ENCODE results near the gene HNF4A. TPM values are rescaled to one million over a fixed set of nuclear protein-coding genes. Genes with fewer than 3 reads are reported as not detected.

HNF4A gene
- total RNA-seq, 1 donor from 2014 or later = not detected

GRCh38 chr20:44356353-44356723 is 839 bp downstream of the HNF4A start:
- H3K4me3 Mint-ChIP-seq = no peak overlapping the region
- H3K36me3 Mint-ChIP-seq (ENCODE audit: low read depth) = no peaks in the 10 kb centered on the region
- H3K9me3 Mint-ChIP-seq = no peaks in the 10 kb centered on the region
- POLR2A ChIA-PET = no interaction called here
- H3K27ac Mint-ChIP-seq = no peak overlapping the region
- peaks cover 18% of the 10 kb centered on the region for H3K27me3 Mint-ChIP-seq
- intact Hi-C loops (cut with micrococcal nuclease) = no loop called here
- no peak for ATAC-seq (ENCODE audit: low read depth)
- no peak for DNase-seq
- CTCF ChIA-PET = no interaction called here
- no peaks in the 10 kb centered on the region for H3K4me1 Mint-ChIP-seq
- TF ChIP-seq CTCF (IDR thresholded peaks at IDR 0.05) = no peak

- Mint-ChIP-seq H3K9me3 (no peaks in the 10 kb centered on the region), H3K27ac (no peak overlapping the region), H3K36me3 (ENCODE audit: low read depth) (no peaks in the 10 kb centered on the region), H3K4me3 (no peak overlapping the region), H3K4me1 (no peaks in the 10 kb centered on the region), H3K27me3 (peaks cover 18% of the 10 kb centered on the region)
- ATAC-seq (ENCODE audit: low read depth) = no peak
- no peak for TF ChIP-seq CTCF (IDR thresholded peaks at IDR 0.05)
- POLR2A ChIA-PET = no interaction called here
- CTCF ChIA-PET = no interaction called here
- intact Hi-C loops (cut with micrococcal nuclease) = no loop called here
- no peak for DNase-seq
These were observed 1.5 kb downstream of the HNF4A start for GRCh38 chr20:44357020-44357419.

GRCh38 chr20:44357555-44358125 is 2.1 kb downstream of the HNF4A start:
- Mint-ChIP-seq H3K36me3 (ENCODE audit: low read depth) (no peaks in the 10 kb centered on the region), H3K4me1 (no peaks in the 10 kb centered on the region), H3K4me3 (no peak overlapping the region), H3K9me3 (no peaks in the 10 kb centered on the region), H3K27ac (no peak overlapping the region), H3K27me3 (peaks cover 18% of the 10 kb centered on the region)
- DNase-seq = no peak
- ATAC-seq (ENCODE audit: low read depth) = no peak
- ChIA-PET CTCF (no interaction called here), POLR2A (no interaction called here)
- no peak for TF ChIP-seq CTCF (IDR thresholded peaks at IDR 0.05)
- intact Hi-C loops (cut with micrococcal nuclease) = no loop called here

GRCh38 chr20:44358776-44359175 is 3.3 kb downstream of the HNF4A start:
- H3K27ac Mint-ChIP-seq = no peak overlapping the region
- no peak for TF ChIP-seq CTCF (IDR thresholded peaks at IDR 0.05)
- no peaks in the 10 kb centered on the region for H3K9me3 Mint-ChIP-seq
- H3K27me3 Mint-ChIP-seq = peaks cover 18% of the 10 kb centered on the region
- no peak overlapping the region for H3K4me3 Mint-ChIP-seq
- no peak for ATAC-seq (ENCODE audit: low read depth)
- ChIA-PET CTCF (no interaction called here), POLR2A (no interaction called here)
- H3K4me1 Mint-ChIP-seq = no peaks in the 10 kb centered on the region
- DNase-seq = no peak
- intact Hi-C loops (cut with micrococcal nuclease) = no loop called here
- H3K36me3 Mint-ChIP-seq (ENCODE audit: low read depth) = no peaks in the 10 kb centered on the region

- ATAC-seq (ENCODE audit: low read depth) = no peak
- CTCF ChIA-PET = no interaction called here
- intact Hi-C loops (cut with micrococcal nuclease) = no loop called here
These were observed 4.7 kb downstream of the HNF4A start for GRCh38 chr20:44360221-44360620.

More at GRCh38 chr20:44360221-44360620, 4.7 kb downstream of the HNF4A start:
- H3K36me3 Mint-ChIP-seq (ENCODE audit: low read depth) = no peaks in the 10 kb centered on the region
- no peak for TF ChIP-seq CTCF (IDR thresholded peaks at IDR 0.05)
- H3K4me3 Mint-ChIP-seq = no peak overlapping the region
- peaks cover 12% of the 10 kb centered on the region for H3K27me3 Mint-ChIP-seq
- DNase-seq = no peak
- POLR2A ChIA-PET = no interaction called here
- H3K4me1 Mint-ChIP-seq = no peaks in the 10 kb centered on the region
- no peak overlapping the region for H3K27ac Mint-ChIP-seq
- H3K9me3 Mint-ChIP-seq = no peaks in the 10 kb centered on the region
